GM21576 (cell line): Measurements from ENCODE around the gene NXPH3.

Experiments used
- ATAC-seq: cut with Tn5 transposase; IDR thresholded peaks from one replicate; pipeline ENCODE4 v1.9.1; 2021; ENCODE audit warnings: mild to moderate bottlenecking, moderate library complexity; ENCODE audit not compliant: unreplicated experiment

The NXPH3 gene

GRCh38 chr17:49574945-49575678 lies 559 bp upstream of the NXPH3 start:
- no peak for ATAC-seq

DNA sequence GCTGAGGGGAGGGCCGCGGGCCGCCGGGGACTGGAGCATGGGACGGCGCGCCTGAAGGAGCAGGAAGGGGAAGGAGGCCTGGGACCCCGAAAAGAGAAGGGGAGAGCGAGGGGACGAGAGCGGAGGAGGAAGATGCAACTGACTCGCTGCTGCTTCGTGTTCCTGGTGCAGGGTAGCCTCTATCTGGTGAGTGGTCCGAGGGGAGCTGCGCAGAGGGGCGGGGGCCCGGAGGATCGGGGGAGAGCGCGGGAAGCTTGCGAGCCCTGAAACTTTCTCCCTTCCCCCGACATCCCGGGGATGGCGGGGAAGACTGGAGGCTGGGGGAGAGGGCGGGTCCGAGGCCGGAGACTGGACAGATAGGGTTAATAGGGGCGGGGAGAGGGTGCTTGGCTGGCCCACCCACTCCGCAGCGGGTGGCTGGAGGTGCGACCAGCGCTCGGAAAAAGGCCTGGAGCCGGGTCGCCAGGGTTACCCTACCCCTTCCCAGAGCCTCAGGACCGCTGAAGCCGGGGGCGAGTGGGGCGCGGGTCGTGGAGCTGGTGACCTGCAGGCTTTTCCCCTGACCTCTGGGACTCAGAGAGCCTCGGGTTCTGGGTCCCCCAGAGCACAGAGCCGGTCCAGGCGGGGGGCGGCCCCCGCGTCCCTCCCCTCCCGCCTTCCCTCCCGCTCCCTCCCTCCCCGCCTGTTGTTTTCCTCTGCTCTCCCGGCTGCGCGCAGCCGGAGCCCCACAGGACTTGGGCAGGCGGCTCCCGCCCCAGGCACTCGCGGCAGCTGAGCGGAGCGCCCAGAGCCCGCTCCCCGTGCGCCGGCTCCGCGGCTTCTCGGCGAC lies 631 bp downstream of the NXPH3 start:
- no peak for ATAC-seq

- no peak for ATAC-seq
Observed at GRCh38 chr17:49576917-49577649, 1.4 kb downstream of the NXPH3 start.

DNA sequence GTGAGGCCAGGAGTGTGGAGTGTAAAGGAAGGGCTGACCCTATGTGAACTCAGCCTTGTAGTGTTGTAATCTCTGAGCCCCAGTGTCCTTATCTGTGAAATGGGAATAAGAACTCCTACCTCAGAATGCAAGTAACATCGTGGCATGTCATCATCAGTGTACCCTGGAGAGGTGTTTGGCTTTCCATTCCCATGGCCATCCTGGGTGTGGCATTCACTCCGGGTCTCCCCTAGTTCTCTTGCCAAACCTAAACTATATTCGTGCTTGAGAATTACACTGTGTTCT lies 1.9 kb downstream of the NXPH3 start:
- no peak for ATAC-seq

GRCh38 chr17:49577963-49578362 lies 2.3 kb downstream of the NXPH3 start:
- ATAC-seq: no peak

- ATAC-seq: no peak
Observed at GRCh38 chr17:49578414-49578813, 2.7 kb downstream of the NXPH3 start.

DNA sequence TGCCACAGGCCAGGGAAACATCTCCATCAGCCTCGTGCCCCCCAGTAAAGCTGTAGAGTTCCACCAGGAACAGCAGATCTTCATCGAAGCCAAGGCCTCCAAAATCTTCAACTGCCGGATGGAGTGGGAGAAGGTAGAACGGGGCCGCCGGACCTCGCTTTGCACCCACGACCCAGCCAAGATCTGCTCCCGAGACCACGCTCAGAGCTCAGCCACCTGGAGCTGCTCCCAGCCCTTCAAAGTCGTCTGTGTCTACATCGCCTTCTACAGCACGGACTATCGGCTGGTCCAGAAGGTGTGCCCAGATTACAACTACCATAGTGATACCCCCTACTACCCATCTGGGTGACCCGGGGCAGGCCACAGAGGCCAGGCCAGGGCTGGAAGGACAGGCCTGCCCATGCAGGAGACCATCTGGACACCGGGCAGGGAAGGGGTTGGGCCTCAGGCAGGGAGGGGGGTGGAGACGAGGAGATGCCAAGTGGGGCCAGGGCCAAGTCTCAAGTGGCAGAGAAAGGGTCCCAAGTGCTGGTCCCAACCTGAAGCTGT lies 3.4 kb downstream of the NXPH3 start:
- no peak for ATAC-seq

- no peak for ATAC-seq
Observed at GRCh38 chr17:49579522-49579921, 3.9 kb downstream of the NXPH3 start.

- no peak for ATAC-seq
Observed at GRCh38 chr17:49580055-49580721, 4.5 kb downstream of the NXPH3 start.

GRCh38 chr17:49580981-49581647 lies 5.4 kb downstream of the NXPH3 start:
- no peak for ATAC-seq

DNA sequence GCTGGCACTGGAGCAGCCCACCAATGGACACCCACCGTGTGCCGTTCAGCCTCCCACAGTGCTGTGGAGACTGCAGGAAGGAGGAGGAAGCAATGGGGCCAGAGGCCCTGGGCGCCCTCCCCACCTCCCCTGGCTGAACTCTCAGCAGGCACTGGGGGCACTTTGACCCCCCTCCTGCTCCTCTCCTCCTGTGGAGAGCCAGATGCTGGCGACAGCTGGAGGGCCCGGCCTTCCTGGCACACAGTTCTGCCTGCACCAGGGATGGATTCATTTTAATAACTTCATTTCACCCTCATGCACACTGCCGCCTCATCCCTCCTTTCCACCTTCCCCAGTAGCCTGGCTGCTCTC lies 6.0 kb downstream of the NXPH3 start:
- ATAC-seq: no peak

GRCh38 chr17:49582055-49582722 lies 6.5 kb downstream of the NXPH3 start:
- no peak for ATAC-seq

- ATAC-seq: no peak
Observed at GRCh38 chr17:49582789-49583188, 7.1 kb downstream of the NXPH3 start.

DNA sequence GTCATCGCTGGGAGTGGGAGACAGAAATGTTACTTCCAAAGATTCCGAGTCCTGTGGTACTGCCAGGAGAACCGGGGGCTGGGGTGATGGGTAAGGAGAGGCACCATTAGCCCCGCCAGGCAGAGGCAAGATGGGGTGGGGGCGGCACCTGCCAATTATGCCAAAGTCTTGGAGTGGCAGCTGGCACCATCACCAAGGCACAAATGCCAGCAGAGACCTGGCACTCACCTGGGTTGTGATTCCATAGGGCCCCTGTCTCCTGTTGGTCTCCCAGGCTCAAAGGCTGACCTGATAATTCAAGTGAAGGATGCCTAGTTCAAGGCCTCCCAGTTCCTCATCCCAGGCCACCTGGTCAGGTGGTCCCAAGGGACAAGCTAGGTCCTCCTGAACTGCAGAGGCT lies 7.6 kb downstream of the NXPH3 start:
- no peak for ATAC-seq

DNA sequence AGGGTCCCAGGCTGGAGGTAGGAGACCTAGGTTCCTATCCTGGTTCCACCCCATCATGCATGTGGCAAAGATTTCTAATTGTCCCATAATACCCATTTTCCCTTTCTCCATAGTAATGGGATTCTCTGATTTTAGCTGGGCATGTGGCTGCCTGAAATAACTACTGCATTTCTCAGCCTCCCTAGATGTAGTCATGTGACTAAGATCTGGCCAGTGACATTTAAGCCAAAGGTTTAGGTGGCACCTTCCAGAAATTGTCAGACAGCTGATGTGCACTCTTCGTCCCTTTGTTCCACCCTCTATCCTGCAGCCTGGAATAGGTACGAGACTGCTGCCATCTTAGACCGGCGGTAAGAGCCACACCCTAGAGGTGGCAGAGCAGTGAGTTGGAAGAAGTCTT lies 8.2 kb downstream of the NXPH3 start:
- no peak for ATAC-seq

DNA sequence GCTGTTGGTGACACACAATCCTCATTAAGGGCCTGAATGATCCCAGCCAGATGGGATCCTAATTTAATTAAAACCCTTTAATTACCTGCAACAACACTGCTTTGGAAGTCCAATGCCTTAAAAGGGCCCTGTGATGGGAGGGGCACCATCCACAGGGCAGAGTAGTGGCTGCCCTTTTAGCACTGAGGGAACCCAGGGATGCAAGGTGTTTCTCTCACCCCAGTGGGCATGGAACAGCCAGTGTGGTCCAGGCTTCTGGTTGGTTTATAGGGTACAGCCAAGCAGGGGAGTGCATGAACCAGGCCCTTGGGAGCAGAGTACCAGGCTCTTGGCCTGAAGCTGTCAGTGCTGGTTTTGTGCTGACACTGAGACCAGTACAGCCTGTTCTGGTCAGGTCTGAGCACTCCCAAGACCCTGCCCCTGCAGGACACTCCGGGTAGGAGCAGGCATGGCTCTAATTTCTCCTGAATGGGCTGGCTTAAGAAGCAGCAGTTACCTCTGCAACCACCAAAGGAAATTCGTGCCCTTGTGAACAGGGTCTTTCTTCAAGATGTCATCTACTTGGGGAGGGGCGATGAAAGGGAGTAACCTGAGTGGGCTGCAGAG lies 9.9 kb downstream of the NXPH3 start:
- no peak for ATAC-seq

DNA sequence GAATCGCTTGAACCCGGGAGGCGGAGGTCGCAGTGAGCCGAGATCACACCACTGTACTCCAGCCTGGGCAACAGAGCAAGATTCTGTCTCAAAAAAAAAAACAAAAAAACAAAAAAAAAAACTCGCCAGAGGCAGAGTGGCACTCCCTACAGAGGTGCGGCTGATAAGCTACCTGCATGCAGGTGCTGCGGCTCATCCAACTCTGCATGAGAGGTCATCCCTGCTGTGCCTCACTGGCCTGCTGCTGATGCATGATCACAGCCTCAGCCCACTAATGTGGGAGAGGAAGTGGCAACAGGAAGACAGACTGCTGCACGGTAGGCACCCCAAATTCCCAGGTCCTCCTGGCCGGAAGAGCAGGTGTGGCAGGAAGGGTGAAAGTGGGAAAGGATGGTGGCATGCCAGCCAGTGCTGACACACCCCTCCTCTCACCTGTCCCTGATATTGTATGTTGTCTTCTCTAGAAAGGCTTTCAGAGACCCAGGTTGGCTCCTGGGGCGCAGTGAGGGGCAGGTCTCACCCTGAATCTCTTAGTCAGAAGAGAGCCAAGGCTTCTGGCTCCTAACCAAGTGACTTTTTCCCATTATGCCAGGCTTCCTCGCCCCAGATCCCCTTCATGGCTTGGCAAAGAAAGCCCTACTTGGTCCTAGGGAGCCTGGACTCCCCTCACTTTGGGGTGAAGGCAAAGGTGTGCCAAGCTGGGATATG lies 11.8 kb downstream of the NXPH3 start:
- ATAC-seq: no peak

GRCh38 chr17:49588312-49588711 lies 12.6 kb downstream of the NXPH3 start:
- no peak for ATAC-seq
